HepG2 (cell line): ENCODE measurements around the gene FKTN. TPM values are rescaled to one million over a fixed set of nuclear protein-coding genes. Genes with fewer than 3 reads are reported as not detected.

ENCODE experiments used
- ARID5B ChIP-seq: IDR thresholded peaks from 2 replicates; pipeline ENCODE4 v1.4.0; 2020; ENCODE audit warnings: mild to moderate bottlenecking, missing genetic modification reagents
- CBFB ChIP-seq: sonication (generic); formaldehyde crosslinking; IDR thresholded peaks from 2 replicates; pipeline ENCODE4 v1.4.0; 2020; ENCODE audit warnings: missing genetic modification reagents
- CHD4 ChIP-seq: fragments of 200-600 bp; sonication (generic); IDR thresholded peaks from 2 replicates; pipeline ENCODE4 v1.7.0; 2017; ENCODE audit warnings: mild to moderate bottlenecking, low read length, borderline replicate concordance
- FOXK1 ChIP-seq: sonication (generic); formaldehyde crosslinking; IDR thresholded peaks from 2 replicates; pipeline ENCODE4 v1.4.0; 2020; ENCODE audit warnings: low read depth, missing genetic modification reagents, borderline replicate concordance
- GATAD1 ChIP-seq: IDR thresholded peaks from 2 replicates; pipeline ENCODE4 v1.6.1; 2016; ENCODE audit warnings: missing genetic modification reagents, missing compliant biosample characterization
- NR0B2 ChIP-seq: sonication (generic); formaldehyde crosslinking; IDR thresholded peaks from 2 replicates; pipeline ENCODE4 v1.4.0; 2020; ENCODE audit warnings: mild to moderate bottlenecking, missing genetic modification reagents
- SATB2 ChIP-seq: sonication (generic); formaldehyde crosslinking; IDR thresholded peaks from 2 replicates; pipeline ENCODE4 v1.5.0; 2020; ENCODE audit warnings: missing genetic modification reagents
- SIN3A ChIP-seq: IDR thresholded peaks from 2 replicates; pipeline ENCODE4 v1.6.1; 2011; ENCODE audit warnings: low read depth, mild to moderate bottlenecking, control low read depth, low read length, borderline replicate concordance
- ZFP1 ChIP-seq: IDR thresholded peaks from 2 replicates; pipeline ENCODE4 v1.6.1; 2016
- ZNF225 ChIP-seq: sonication (generic); formaldehyde crosslinking; IDR thresholded peaks from 2 replicates; pipeline ENCODE4 v1.4.0; 2020; ENCODE audit warnings: mild to moderate bottlenecking, missing genetic modification reagents
- ZNF512B ChIP-seq: sonication (generic); formaldehyde crosslinking; IDR thresholded peaks from 2 replicates; pipeline ENCODE4 v1.5.1; 2020; ENCODE audit warnings: missing genetic modification reagents, mild to moderate bottlenecking, borderline replicate concordance
- ZNF704 ChIP-seq: sonication (generic); formaldehyde crosslinking; IDR thresholded peaks from 2 replicates; pipeline ENCODE4 v1.8.1; 2023; ENCODE audit warnings: mild to moderate bottlenecking, inconsistent platforms, moderate library complexity, missing genetic modification reagents, borderline replicate concordance
- ZNF777 ChIP-seq: sonication (generic); formaldehyde crosslinking; IDR thresholded peaks from 2 replicates; pipeline ENCODE4 v1.4.0; 2020; ENCODE audit warnings: missing genetic modification reagents
- ZUFSP ChIP-seq: sonication (generic); formaldehyde crosslinking; IDR thresholded peaks from 2 replicates; pipeline ENCODE4 v1.9.0; 2021; ENCODE audit warnings: missing genetic modification reagents, mild to moderate bottlenecking, borderline replicate concordance
- polyA plus RNA-seq, 8 experiments: library from polyadenylated mRNA; depleted of rRNA in 3 of 8; stranded (reverse) in 7 of 8; unstranded in 1 of 8; fragments of >200 nt; fragmentation: Illumina TruSeq in 4 of 8; extraction: Trizol in 4 of 8; gene quantifications; 2 replicates each; pipeline versions ENCODE4 v1.2.1 to v1.2.3, GENCODE V29; 2011 to 2016; ENCODE audit warnings: low read depth in 4 of 8, missing spikeins in 1 of 8, mixed read lengths in 1 of 8; ENCODE audit not compliant: insufficient read depth in 1 of 8
- total RNA-seq, 5 experiments: library from RNA; depleted of rRNA; stranded (reverse); fragments of >200 nt; fragmentation: Illumina TruSeq; extraction: Trizol; gene quantifications; 2 replicates each; pipeline ENCODE4 v1.2.3, GENCODE V29; 2016; ENCODE audit warnings: low read depth in 1 of 5

Gene FKTN
- total and polyA plus RNA-seq, 2 of the 13 experiments (the other 11 are each of a cell fraction or from before 2014, with no cell fraction given): 7.9 to 13.5 TPM

- TF ChIP-seq ZUFSP (CRISPR knock-in tag) (no peak), ZFP1 (CRISPR knock-in tag) (0 out of 2 replicates have a peak, but pooled peaks have one; percentile 22), SATB2 (0 out of 2 replicates have a peak, but pooled peaks have one; percentile 79), ARID5B (CRISPR knock-in tag) (peak; percentile 51; the same call in 1 of the 2 replicates), ZNF777 (CRISPR knock-in tag) (peak; percentile 51; the same call in 1 of the 2 replicates), ZNF225 (CRISPR knock-in tag) (peak; percentile 78), GATAD1 (CRISPR knock-in tag) (peak; percentile 97), CHD4 (no peak), FOXK1 (CRISPR knock-in tag) (peak; percentile 62; the same call in 1 of the 2 replicates), NR0B2 (CRISPR knock-in tag) (peak; percentile 44; the same call in 1 of the 2 replicates), ZNF512B (CRISPR knock-in tag) (0 out of 2 replicates have a peak, but pooled peaks have one; percentile 21), CBFB (peak; percentile 81), SIN3A (peak; percentile 42; the same call in 1 of the 2 replicates), ZNF704 (peak; percentile 33; the same call in 1 of the 2 replicates)
These were observed at the start of gene FKTN (continued) for GRCh38 chr9:105557804-105558610.
